H1 (cell line): ENCODE results near the gene GADD45A.

ENCODE experiments used
- GABPA ChIP-seq: IDR thresholded peaks from 2 replicates; pipeline ENCODE4 v1.6.1; 2011; ENCODE audit warnings: mild to moderate bottlenecking, low read length, moderate library complexity, borderline replicate concordance; ENCODE audit not compliant: insufficient read depth
- KDM1A ChIP-seq: fragments of 200-600, 300-600 bp; sonication (generic); IDR thresholded peaks from 2 replicates; pipeline ENCODE4 v1.7.1; 2016; ENCODE audit warnings: mild to moderate bottlenecking, low read length, borderline replicate concordance
- SUZ12 ChIP-seq: fragments of 200-600 bp; sonication (generic); IDR thresholded peaks from 2 replicates; pipeline ENCODE4 v1.6.1; 2012; ENCODE audit warnings: mild to moderate bottlenecking, inconsistent platforms, low read length, moderate library complexity, mixed read lengths
- TCF12 ChIP-seq: IDR thresholded peaks from 2 replicates; pipeline ENCODE4 v1.6.1; 2011; ENCODE audit warnings: low read depth, mild to moderate bottlenecking, low read length

GRCh38 chr1:67639361-67639760 is 45.6 kb upstream of the GADD45A start:
- TF ChIP-seq KDM1A (no peak), GABPA (no peak), SUZ12 (no peak), TCF12 (no peak)
